DND-41 (cell line): ENCODE measurements around the gene CCDC89.

ENCODE experiments used
- ATAC-seq: fragments of 200-7000 bp; cut with Tn5 transposase; 3 replicates; pipeline ENCODE4 v1.9.1; 2021; ENCODE audit warnings: low read depth; ENCODE audit not compliant: insufficient read depth
- DNase-seq: peaks from one replicate; pipeline ENCODE4 v3.0.0-alpha.2; 2020
- H2AFZ ChIP-seq: 2 replicates; pipeline ENCODE4 v1.6.0; 2012; ENCODE audit warnings: low read depth, low read length
- H3K27ac ChIP-seq: 2 replicates; pipeline ENCODE4 v1.5.1; 2012; ENCODE audit warnings: low read length, inconsistent platforms
- H3K27me3 ChIP-seq: fragments of 200-600 bp; sonication (generic); 2 replicates; pipeline ENCODE4 v1.6.0; 2012; ENCODE audit warnings: low read length, mild to moderate bottlenecking, inconsistent platforms; ENCODE audit not compliant: insufficient read depth, poor library complexity
- H3K36me3 ChIP-seq: 2 replicates; pipeline ENCODE4 v1.5.1; 2012; ENCODE audit warnings: low read length, inconsistent platforms; ENCODE audit not compliant: insufficient read depth
- H3K4me1 ChIP-seq: 2 replicates; pipeline ENCODE4 v1.5.1; 2012; ENCODE audit warnings: mild to moderate bottlenecking, low read length; ENCODE audit not compliant: insufficient read depth
- H3K4me2 ChIP-seq: 2 replicates; pipeline ENCODE4 v1.6.0; 2012; ENCODE audit warnings: mild to moderate bottlenecking, moderate library complexity, low read length, inconsistent platforms; ENCODE audit not compliant: insufficient read depth
- H3K4me3 ChIP-seq, 2 experiments: fragments of 200-600 bp in 1 of 2; shearing (Covaris generic) in 1 of 2; 2 replicates each; pipeline ENCODE4 v1.5.1; 2012 to 2016; ENCODE audit warnings: inconsistent platforms in 2 of 2, low read length in 2 of 2, mild to moderate bottlenecking in 2 of 2, low read depth in 1 of 2, moderate library complexity in 1 of 2
- H3K79me2 ChIP-seq: 2 replicates; pipeline ENCODE4 v1.6.0; 2012; ENCODE audit warnings: low read length, inconsistent platforms; ENCODE audit not compliant: insufficient read depth
- H3K9ac ChIP-seq: 2 replicates; pipeline ENCODE4 v1.6.0; 2012; ENCODE audit warnings: low read depth, mild to moderate bottlenecking, inconsistent platforms, low read length, moderate library complexity
- H3K9me3 ChIP-seq: 2 replicates; pipeline ENCODE4 v1.5.1; 2012; ENCODE audit warnings: low read length, moderate library complexity, mild to moderate bottlenecking, inconsistent platforms; ENCODE audit not compliant: insufficient read depth, severe bottlenecking
- H4K20me1 ChIP-seq: 2 replicates; pipeline ENCODE4 v1.6.0; 2012; ENCODE audit warnings: low read length; ENCODE audit not compliant: insufficient read depth
- EZH2 ChIP-seq: IDR thresholded peaks from 3 replicates; pipeline ENCODE4 v1.6.1; 2012; ENCODE audit warnings: borderline replicate concordance, low read depth, mild to moderate bottlenecking, moderate library complexity, low read length, inconsistent platforms; ENCODE audit not compliant: severe bottlenecking
- TF ChIP-seq, protein P1 (sequence below): IDR thresholded peaks from 2 replicates; pipeline ENCODE4 v1.5.1; 2012; ENCODE audit warnings: borderline replicate concordance, low read length, moderate library complexity, mild to moderate bottlenecking; ENCODE audit not compliant: poor library complexity, severe bottlenecking; ENCODE audit errors: extremely low read depth

The CCDC89 gene

GRCh38 chr11:85709941-85710702 lies 24.1 kb upstream of the CCDC89 start:
- Histone ChIP-seq H3K9ac (no peak overlapping the region), H3K4me2 (no peak overlapping the region), H3K27ac (no peak overlapping the region), H4K20me1 (no peaks in the 10 kb centered on the region), H3K4me1 (no peaks in the 10 kb centered on the region), H3K27me3 (peaks cover 50% of the 10 kb centered on the region), H3K9me3 (no peaks in the 10 kb centered on the region), H2AFZ (no peak overlapping the region), H3K79me2 (no peaks in the 10 kb centered on the region), H3K36me3 (no peaks in the 10 kb centered on the region), H3K4me3 (no peak overlapping the region)
- ATAC-seq (no peak), DNase-seq (no peak)
- no peak for TF ChIP-seq EZH2
- TF ChIP-seq, protein P1, sequence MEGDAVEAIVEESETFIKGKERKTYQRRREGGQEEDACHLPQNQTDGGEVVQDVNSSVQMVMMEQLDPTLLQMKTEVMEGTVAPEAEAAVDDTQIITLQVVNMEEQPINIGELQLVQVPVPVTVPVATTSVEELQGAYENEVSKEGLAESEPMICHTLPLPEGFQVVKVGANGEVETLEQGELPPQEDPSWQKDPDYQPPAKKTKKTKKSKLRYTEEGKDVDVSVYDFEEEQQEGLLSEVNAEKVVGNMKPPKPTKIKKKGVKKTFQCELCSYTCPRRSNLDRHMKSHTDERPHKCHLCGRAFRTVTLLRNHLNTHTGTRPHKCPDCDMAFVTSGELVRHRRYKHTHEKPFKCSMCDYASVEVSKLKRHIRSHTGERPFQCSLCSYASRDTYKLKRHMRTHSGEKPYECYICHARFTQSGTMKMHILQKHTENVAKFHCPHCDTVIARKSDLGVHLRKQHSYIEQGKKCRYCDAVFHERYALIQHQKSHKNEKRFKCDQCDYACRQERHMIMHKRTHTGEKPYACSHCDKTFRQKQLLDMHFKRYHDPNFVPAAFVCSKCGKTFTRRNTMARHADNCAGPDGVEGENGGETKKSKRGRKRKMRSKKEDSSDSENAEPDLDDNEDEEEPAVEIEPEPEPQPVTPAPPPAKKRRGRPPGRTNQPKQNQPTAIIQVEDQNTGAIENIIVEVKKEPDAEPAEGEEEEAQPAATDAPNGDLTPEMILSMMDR, result no peak

DNA sequence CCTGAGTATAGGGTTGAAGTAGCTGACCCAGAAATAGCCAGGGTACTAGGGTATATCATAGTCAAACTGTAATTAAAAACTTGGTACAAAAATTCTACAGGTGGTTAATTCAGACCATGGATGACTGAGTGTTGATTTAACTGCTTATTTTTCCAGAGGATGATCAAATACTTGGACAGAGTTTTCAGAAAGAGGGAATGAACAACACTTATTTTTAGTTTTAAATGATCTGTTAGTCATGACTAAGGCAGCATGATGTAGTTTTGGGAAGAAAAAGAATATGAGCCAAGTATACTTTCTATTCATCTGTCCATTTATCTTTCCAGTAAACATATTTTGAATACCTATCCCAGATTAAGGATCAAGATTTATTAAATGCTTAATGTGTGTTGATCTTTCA lies 19.8 kb upstream of the CCDC89 start:
- H2AFZ ChIP-seq, result no peak overlapping the region
- peaks cover 39% of the 10 kb centered on the region for H3K27me3 ChIP-seq
- no peaks in the 10 kb centered on the region for H3K79me2 ChIP-seq
- H3K9ac ChIP-seq, result no peak overlapping the region
- DNase-seq (no peak), ATAC-seq (no peak)
- TF ChIP-seq, protein P1, result no peak
- no peak overlapping the region for H3K27ac ChIP-seq
- no peak overlapping the region for H3K4me3 ChIP-seq
- no peaks in the 10 kb centered on the region for H4K20me1 ChIP-seq
- H3K4me1 ChIP-seq, result no peaks in the 10 kb centered on the region
- H3K9me3 ChIP-seq, result no peaks in the 10 kb centered on the region
- no peak overlapping the region for H3K4me2 ChIP-seq
- no peaks in the 10 kb centered on the region for H3K36me3 ChIP-seq

GRCh38 chr11:85704967-85705366 lies 19.0 kb upstream of the CCDC89 start:
- DNase-seq (no peak), ATAC-seq (no peak)
- H3K4me1 ChIP-seq, result no peaks in the 10 kb centered on the region
- H3K9me3 ChIP-seq, result no peaks in the 10 kb centered on the region
- no peak overlapping the region for H3K27ac ChIP-seq
- H4K20me1 ChIP-seq, result no peaks in the 10 kb centered on the region
- no peaks in the 10 kb centered on the region for H3K36me3 ChIP-seq
- TF ChIP-seq EZH2, result no peak
- TF ChIP-seq, protein P1, result no peak
- peaks cover 33% of the 10 kb centered on the region for H3K27me3 ChIP-seq
- H2AFZ ChIP-seq, result no peak overlapping the region
- H3K4me2 ChIP-seq, result no peak overlapping the region
- no peak overlapping the region for H3K9ac ChIP-seq
- no peaks in the 10 kb centered on the region for H3K79me2 ChIP-seq
- H3K4me3 ChIP-seq, result no peak overlapping the region
